Right forelimb (tissue), 1 donor: ENCODE results near the gene CDON.
"Not testable (repeated sequence)": the region's sequence is repeated elsewhere in the genome, so short reads cannot be mapped to it uniquely, and the experiment has no call there.

Experiments used
- DNase-seq: peaks from one replicate; pipeline ENCODE4 v3.0.0-alpha.2; 2018

The CDON gene

GRCh38 chr11:125916683-125917347 lies 145.9 kb downstream of the CDON start:
- no peak for DNase-seq

- DNase-seq: not testable (repeated sequence)
Measured at GRCh38 chr11:125914601-125915000, 148.1 kb downstream of the CDON start.

- DNase-seq: no peak
Measured at GRCh38 chr11:125910226-125910849, 152.3 kb downstream of the CDON start.
